GM23338 (cell line): Measurements from ENCODE around the gene TMEM244. TPM values are rescaled to one million over a fixed set of nuclear protein-coding genes. Genes with fewer than 3 reads are reported as not detected.

Source experiments
- ATAC-seq: fragments of 200-7000 bp; cut with Tn5 transposase; 3 replicates; pipeline ENCODE4 v1.9.1; 2020
- DNase-seq: peaks from one replicate; pipeline ENCODE4 v3.0.0-alpha.2; 2015; ENCODE audit warnings: low spot score
- H2AFZ ChIP-seq: fragments of 200-600 bp; sonication (generic); 2 replicates; pipeline ENCODE4 v1.8.0; 2016; ENCODE audit warnings: antibody characterized with exemption, mild to moderate bottlenecking, moderate library complexity
- H3F3A ChIP-seq: fragments of 200-600 bp; sonication (generic); replicated peaks from 2 replicates; pipeline ENCODE4 v1.8.0; 2017; ENCODE audit warnings: antibody characterized with exemption, mixed run types, low read depth
- H3K27ac ChIP-seq: fragments of 200-600 bp; sonication (generic); 2 replicates; pipeline ENCODE4 v1.6.1; 2016; ENCODE audit warnings: low read depth
- H3K27me3 ChIP-seq: fragments of 200-600 bp; sonication (generic); 2 replicates; pipeline ENCODE4 v1.8.0; 2016; ENCODE audit warnings: mild to moderate bottlenecking, mixed run types, moderate library complexity; ENCODE audit not compliant: insufficient read depth
- H3K36me3 ChIP-seq: fragments of 200-600 bp; sonication (generic); 2 replicates; pipeline ENCODE4 v1.8.0; 2016; ENCODE audit warnings: mild to moderate bottlenecking; ENCODE audit not compliant: insufficient read depth
- H3K4me1 ChIP-seq: fragments of 200-600 bp; sonication (generic); 2 replicates; pipeline ENCODE4 v1.8.0; 2016; ENCODE audit warnings: mild to moderate bottlenecking, moderate library complexity; ENCODE audit not compliant: insufficient read depth
- H3K4me2 ChIP-seq: fragments of 200-600 bp; sonication (generic); 2 replicates; pipeline ENCODE4 v1.7.1; 2017; ENCODE audit warnings: mixed run types
- H3K4me3 ChIP-seq: fragments of 200-600 bp; sonication (generic); 2 replicates; pipeline ENCODE4 v1.6.1; 2016; ENCODE audit warnings: mixed run types
- H3K79me2 ChIP-seq: fragments of 200-600 bp; sonication (generic); replicated peaks from 2 replicates; pipeline ENCODE4 v1.8.0; 2017; ENCODE audit warnings: mild to moderate bottlenecking; ENCODE audit not compliant: insufficient read depth
- H3K9me2 ChIP-seq: fragments of 200-600 bp; sonication (generic); 2 replicates; pipeline ENCODE4 v1.8.0; 2017; ENCODE audit not compliant: insufficient read depth
- H4K20me1 ChIP-seq: fragments of 200-600 bp; sonication (generic); replicated peaks from 2 replicates; pipeline ENCODE4 v1.8.0; 2017; ENCODE audit warnings: mild to moderate bottlenecking; ENCODE audit not compliant: insufficient read depth
- H3K27ac Mint-ChIP-seq: 2 replicates; pipeline ENCODE4 v1.8.0; 2020; ENCODE audit warnings: inconsistent platforms, mild to moderate bottlenecking, moderate library complexity, mixed read lengths
- H3K27me3 Mint-ChIP-seq: 3 replicates; pipeline ENCODE4 v1.8.0; 2022; ENCODE audit warnings: low read depth, mild to moderate bottlenecking, moderate library complexity, mixed read lengths, inconsistent platforms; ENCODE audit not compliant: insufficient read depth, poor library complexity
- H3K36me3 Mint-ChIP-seq: 3 replicates; pipeline ENCODE4 v1.8.0; 2021; ENCODE audit warnings: low read depth, mild to moderate bottlenecking, inconsistent platforms, moderate library complexity, mixed read lengths
- H3K4me1 Mint-ChIP-seq: 3 replicates; pipeline ENCODE4 v1.8.0; 2020; ENCODE audit warnings: mild to moderate bottlenecking, inconsistent platforms, mixed read lengths
- H3K4me3 Mint-ChIP-seq: 3 replicates; pipeline ENCODE4 v1.8.0; 2021; ENCODE audit warnings: moderate library complexity, mild to moderate bottlenecking, inconsistent platforms, mixed read lengths
- H3K9me3 Mint-ChIP-seq: 3 replicates; pipeline ENCODE4 v1.8.0; 2020; ENCODE audit warnings: moderate library complexity, mild to moderate bottlenecking, inconsistent platforms, mixed read lengths
- CREB1 ChIP-seq: fragments of 250-450 bp; sonication (Bioruptor Pico); IDR thresholded peaks from 2 replicates; pipeline ENCODE4 v1.5.0; 2020; ENCODE audit warnings: low read depth, mild to moderate bottlenecking, moderate library complexity
- CTCF ChIP-seq, 2 experiments: fragments of 200-600 bp in 1 of 2; sonication (generic) in 1 of 2; conservative IDR thresholded peaks; 2 replicates each; pipeline versions ENCODE4 v1.5.1 to v1.6.1; 2016 to 2017; ENCODE audit warnings: antibody characterized with exemption in 2 of 2, low read depth in 2 of 2, mild to moderate bottlenecking in 2 of 2, moderate library complexity in 1 of 2
- ETS1 ChIP-seq: IDR thresholded peaks from 2 replicates; pipeline ENCODE4 v1.6.1; 2016; ENCODE audit warnings: antibody characterized with exemption
- EZH2 ChIP-seq: fragments of 200-600 bp; sonication (generic); IDR thresholded peaks from one replicate; pipeline ENCODE4 v1.8.0; 2017; ENCODE audit warnings: antibody characterized with exemption, mild to moderate bottlenecking, low read depth; ENCODE audit not compliant: unreplicated experiment
- EZH2phosphoT487 ChIP-seq: fragments of 200-600 bp; sonication (generic); IDR thresholded peaks from one replicate; pipeline ENCODE4 v1.8.1; 2018; ENCODE audit warnings: antibody characterized with exemption; ENCODE audit not compliant: unreplicated experiment
- JUNB ChIP-seq: IDR thresholded peaks from one replicate; pipeline ENCODE4 v1.6.1; 2016; ENCODE audit warnings: antibody characterized with exemption; ENCODE audit not compliant: unreplicated experiment
- NANOG ChIP-seq: IDR thresholded peaks from 2 replicates; pipeline ENCODE4 v1.6.1; 2016; ENCODE audit warnings: antibody characterized with exemption, borderline replicate concordance
- POLR2AphosphoS5 ChIP-seq: IDR thresholded peaks from 2 replicates; pipeline ENCODE4 v1.6.1; 2016; ENCODE audit warnings: antibody characterized with exemption, low read depth
- REST ChIP-seq: IDR thresholded peaks from one replicate; pipeline ENCODE4 v1.6.1; 2018; ENCODE audit warnings: antibody characterized with exemption; ENCODE audit not compliant: unreplicated experiment
- STAT1 ChIP-seq: IDR thresholded peaks from one replicate; pipeline ENCODE4 v1.6.1; 2016; ENCODE audit warnings: antibody characterized with exemption; ENCODE audit not compliant: unreplicated experiment
- ZNF114 ChIP-seq: fragments of 250-450 bp; sonication (Bioruptor Pico); IDR thresholded peaks from 2 replicates; pipeline ENCODE4 v1.5.0; 2020; ENCODE audit warnings: mild to moderate bottlenecking, moderate library complexity
- ZNF331 ChIP-seq: fragments of 250-450 bp; sonication (Bioruptor Pico); IDR thresholded peaks from 2 replicates; pipeline ENCODE4 v1.5.0; 2020; ENCODE audit warnings: low read depth, mild to moderate bottlenecking, moderate library complexity
- ZNF462 ChIP-seq: fragments of 250-450 bp; sonication (Bioruptor Pico); IDR thresholded peaks from 2 replicates; pipeline ENCODE4 v1.5.0; 2020; ENCODE audit warnings: mild to moderate bottlenecking, moderate library complexity
- polyA plus RNA-seq: library from polyadenylated mRNA; unstranded; fragments of >200 nt; fragmentation: Nextera tagmentation; extraction: Ambion mirVana; gene quantifications from 2 replicates; pipeline ENCODE4 v1.2.1, GENCODE V29; 2016
- total RNA-seq: library from RNA; depleted of rRNA; stranded (reverse); fragments of >200 nt; shearing (Covaris generic); gene quantifications from 2 replicates; pipeline ENCODE4 v1.2.3, GENCODE V29; 2014

The TMEM244 gene
- total and polyA plus RNA-seq, 2 experiments from 2014 or later, result not detected

GRCh38 chr6:129787816-129788215, 73.3 kb downstream of the TMEM244 start:
- H3K27me3 ChIP-seq, result no peaks in the 10 kb centered on the region
- ATAC-seq, result no peak
- Mint-ChIP-seq H3K4me1 (peaks cover 5% of the 10 kb centered on the region; the same call in 1 of the 3 replicates), H3K27me3 (no peaks in the 10 kb centered on the region), H3K9me3 (no peaks in the 10 kb centered on the region), H3K36me3 (no peaks in the 10 kb centered on the region), H3K27ac (no peak overlapping the region), H3K4me3 (no peak overlapping the region)
- no peaks in the 10 kb centered on the region for H3F3A ChIP-seq
- no peak overlapping the region for H3K4me2 ChIP-seq
- H3K27ac ChIP-seq, result no peak overlapping the region
- H3K79me2 ChIP-seq, result no peaks in the 10 kb centered on the region
- no peaks in the 10 kb centered on the region for H3K4me1 ChIP-seq
- TF ChIP-seq ETS1 (no peak), NANOG (no peak), REST (no peak), ZNF331 (CRISPR knock-in tag) (no peak), JUNB (no peak), STAT1 (no peak), POLR2AphosphoS5 (no peak), CREB1 (no peak), ZNF114 (no peak), EZH2phosphoT487 (no peak), ZNF462 (CRISPR knock-in tag) (no peak), EZH2 (no peak), CTCF (conservative IDR thresholded peaks at IDR 0.05; ENCODE audit: low read depth in 2 of 2) (no peak)
- no peaks in the 10 kb centered on the region for H4K20me1 ChIP-seq
- no peak for DNase-seq
- H3K36me3 ChIP-seq, result no peaks in the 10 kb centered on the region
- no peaks in the 10 kb centered on the region for H3K9me2 ChIP-seq
- H3K4me3 ChIP-seq, result no peak overlapping the region
- no peak overlapping the region for H2AFZ ChIP-seq
